Measurements from ENCODE around the gene SDHB.

SDHB gene

GRCh38 chr1:17027900-17028299 lies 25.9 kb downstream of the SDHB start:
- H3K36me3 ChIP-seq (ENCODE audit: insufficient read depth, insufficient read length, low read length): peaks cover 76% of the 10 kb centered on the region
- H3K9ac ChIP-seq (ENCODE audit: insufficient read length, low read depth): no peak overlapping the region
- H3K4me3 ChIP-seq (ENCODE audit: insufficient read length, low read depth): no peak overlapping the region
- no peaks in the 10 kb centered on the region for H3K4me1 ChIP-seq (ENCODE audit: insufficient read depth, insufficient read length)
- no peak for DNase-seq (ENCODE audit: low read depth, low spot score)
- no peak for TF ChIP-seq YY1 (IDR thresholded peaks at IDR 0.05; ENCODE audit: insufficient read depth, insufficient read length)
- no peak for TF ChIP-seq SUZ12 (IDR thresholded peaks at IDR 0.05; ENCODE audit: extremely low read depth, insufficient read depth, insufficient read length)
- TF ChIP-seq ZNF274 (IDR thresholded peaks at IDR 0.05; ENCODE audit: low read depth, low read length): no peak
- H3K9me3 ChIP-seq (ENCODE audit: insufficient read depth, low read length): no peaks in the 10 kb centered on the region
- H3K27me3 ChIP-seq (ENCODE audit: insufficient read depth, insufficient read length): no peaks in the 10 kb centered on the region

- H3K4me1 ChIP-seq (ENCODE audit: insufficient read depth, insufficient read length): no peaks in the 10 kb centered on the region
- peaks cover 76% of the 10 kb centered on the region for H3K36me3 ChIP-seq (ENCODE audit: insufficient read depth, insufficient read length, low read length)
- DNase-seq (ENCODE audit: low read depth, low spot score): no peak
Measured at GRCh38 chr1:17027403-17027802, 26.4 kb downstream of the SDHB start.

GRCh38 chr1:17024721-17025120 lies 29.1 kb downstream of the SDHB start:
- TF ChIP-seq YY1 (IDR thresholded peaks at IDR 0.05; ENCODE audit: insufficient read depth, insufficient read length): no peak
- Histone ChIP-seq H3K4me1 (ENCODE audit: insufficient read depth, insufficient read length) (no peaks in the 10 kb centered on the region), H3K36me3 (ENCODE audit: insufficient read depth, insufficient read length, low read length) (peaks cover 88% of the 10 kb centered on the region), H3K9me3 (ENCODE audit: insufficient read depth, low read length) (no peaks in the 10 kb centered on the region), H3K9ac (ENCODE audit: insufficient read length, low read depth) (no peak overlapping the region), H3K4me3 (ENCODE audit: insufficient read length, low read depth) (no peak overlapping the region), H3K27me3 (ENCODE audit: insufficient read depth, insufficient read length) (no peaks in the 10 kb centered on the region)
- DNase-seq (ENCODE audit: low read depth, low spot score): no peak

More at GRCh38 chr1:17027403-17027802, 26.4 kb downstream of the SDHB start:
- TF ChIP-seq SUZ12 (IDR thresholded peaks at IDR 0.05; ENCODE audit: extremely low read depth, insufficient read depth, insufficient read length) (no peak), ZNF274 (IDR thresholded peaks at IDR 0.05; ENCODE audit: low read depth, low read length) (no peak), YY1 (IDR thresholded peaks at IDR 0.05; ENCODE audit: insufficient read depth, insufficient read length) (no peak)
- Histone ChIP-seq H3K27me3 (ENCODE audit: insufficient read depth, insufficient read length) (no peaks in the 10 kb centered on the region), H3K9me3 (ENCODE audit: insufficient read depth, low read length) (no peaks in the 10 kb centered on the region), H3K9ac (ENCODE audit: insufficient read length, low read depth) (no peak overlapping the region), H3K4me3 (ENCODE audit: insufficient read length, low read depth) (no peak overlapping the region)

DNA sequence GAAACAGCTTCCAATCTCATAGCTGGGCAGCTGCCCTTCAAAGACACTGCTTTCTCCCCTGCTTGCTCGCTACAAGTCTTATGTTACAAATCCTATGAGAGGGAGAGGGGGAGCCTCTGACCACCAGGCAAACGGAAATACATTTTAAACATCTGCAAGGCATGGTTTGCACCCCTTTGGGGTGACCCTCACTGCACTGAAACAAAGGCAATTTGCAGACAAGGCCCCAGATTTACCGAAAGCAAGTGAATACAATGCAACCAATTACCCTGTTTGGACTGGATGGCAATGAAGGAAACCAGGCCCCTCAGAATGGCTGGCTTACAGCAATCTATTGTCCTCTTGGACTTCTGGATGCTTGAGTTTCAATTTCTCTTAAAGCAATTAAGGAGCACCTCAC lies 30.3 kb downstream of the SDHB start:
- peaks cover 89% of the 10 kb centered on the region for H3K36me3 ChIP-seq (ENCODE audit: insufficient read depth, insufficient read length, low read length)
- no peaks in the 10 kb centered on the region for H3K4me1 ChIP-seq (ENCODE audit: insufficient read depth, insufficient read length)
- no peak overlapping the region for H3K9ac ChIP-seq (ENCODE audit: insufficient read length, low read depth)
- H3K4me3 ChIP-seq (ENCODE audit: insufficient read length, low read depth): no peak overlapping the region
- no peaks in the 10 kb centered on the region for H3K27me3 ChIP-seq (ENCODE audit: insufficient read depth, insufficient read length)
- DNase-seq (ENCODE audit: low read depth, low spot score): no peak
- no peak for TF ChIP-seq ZNF274 (IDR thresholded peaks at IDR 0.05; ENCODE audit: low read depth, low read length)
- no peak for TF ChIP-seq YY1 (IDR thresholded peaks at IDR 0.05; ENCODE audit: insufficient read depth, insufficient read length)
- TF ChIP-seq SUZ12 (IDR thresholded peaks at IDR 0.05; ENCODE audit: extremely low read depth, insufficient read depth, insufficient read length): no peak
- H3K9me3 ChIP-seq (ENCODE audit: insufficient read depth, low read length): no peaks in the 10 kb centered on the region

GRCh38 chr1:17023102-17023501 lies 30.7 kb downstream of the SDHB start:
- DNase-seq (ENCODE audit: low read depth, low spot score): no peak
- Histone ChIP-seq H3K27me3 (ENCODE audit: insufficient read depth, insufficient read length) (no peaks in the 10 kb centered on the region), H3K9me3 (ENCODE audit: insufficient read depth, low read length) (no peaks in the 10 kb centered on the region), H3K36me3 (ENCODE audit: insufficient read depth, insufficient read length, low read length) (peaks cover 89% of the 10 kb centered on the region), H3K9ac (ENCODE audit: insufficient read length, low read depth) (no peak overlapping the region), H3K4me3 (ENCODE audit: insufficient read length, low read depth) (no peak overlapping the region), H3K4me1 (ENCODE audit: insufficient read depth, insufficient read length) (no peaks in the 10 kb centered on the region)
- TF ChIP-seq ZNF274 (IDR thresholded peaks at IDR 0.05; ENCODE audit: low read depth, low read length): no peak
- no peak for TF ChIP-seq YY1 (IDR thresholded peaks at IDR 0.05; ENCODE audit: insufficient read depth, insufficient read length)
- TF ChIP-seq SUZ12 (IDR thresholded peaks at IDR 0.05; ENCODE audit: extremely low read depth, insufficient read depth, insufficient read length): no peak

- H3K9ac ChIP-seq (ENCODE audit: insufficient read length, low read depth): no peak overlapping the region
- H3K9me3 ChIP-seq (ENCODE audit: insufficient read depth, low read length): no peaks in the 10 kb centered on the region
- no peaks in the 10 kb centered on the region for H3K27me3 ChIP-seq (ENCODE audit: insufficient read depth, insufficient read length)
- no peaks in the 10 kb centered on the region for H3K4me1 ChIP-seq (ENCODE audit: insufficient read depth, insufficient read length)
- H3K36me3 ChIP-seq (ENCODE audit: insufficient read depth, insufficient read length, low read length): peaks cover 84% of the 10 kb centered on the region
- H3K4me3 ChIP-seq (ENCODE audit: insufficient read length, low read depth): no peak overlapping the region
- no peak for TF ChIP-seq YY1 (IDR thresholded peaks at IDR 0.05; ENCODE audit: insufficient read depth, insufficient read length)
- no peak for TF ChIP-seq SUZ12 (IDR thresholded peaks at IDR 0.05; ENCODE audit: extremely low read depth, insufficient read depth, insufficient read length)
- no peak for TF ChIP-seq ZNF274 (IDR thresholded peaks at IDR 0.05; ENCODE audit: low read depth, low read length)
- DNase-seq (ENCODE audit: low read depth, low spot score): no peak
Measured at GRCh38 chr1:17021896-17022295, 31.9 kb downstream of the SDHB start.

DNA sequence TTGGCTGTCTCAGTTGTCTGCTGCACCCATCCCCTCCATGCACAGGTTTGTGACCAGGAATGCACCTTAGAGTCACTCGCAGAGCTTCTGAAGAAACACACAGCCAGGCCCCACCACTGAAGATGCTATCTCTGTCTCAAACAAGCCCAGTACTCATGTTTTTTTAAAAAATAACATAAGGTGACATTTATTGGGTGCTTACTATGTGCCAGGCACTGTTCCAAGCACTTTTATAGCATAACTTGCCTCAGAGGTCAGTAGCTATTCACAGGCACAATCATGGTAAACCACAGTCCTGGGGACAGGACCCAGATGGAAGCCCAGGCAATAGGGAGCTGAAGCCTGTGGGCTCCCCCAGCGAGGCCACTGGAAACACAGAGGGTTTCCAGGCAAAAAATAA lies 33.3 kb downstream of the SDHB start:
- Histone ChIP-seq H3K9ac (ENCODE audit: insufficient read length, low read depth) (no peak overlapping the region), H3K27me3 (ENCODE audit: insufficient read depth, insufficient read length) (no peaks in the 10 kb centered on the region), H3K9me3 (ENCODE audit: insufficient read depth, low read length) (no peaks in the 10 kb centered on the region), H3K4me3 (ENCODE audit: insufficient read length, low read depth) (no peak overlapping the region), H3K36me3 (ENCODE audit: insufficient read depth, insufficient read length, low read length) (peaks cover 72% of the 10 kb centered on the region), H3K4me1 (ENCODE audit: insufficient read depth, insufficient read length) (no peaks in the 10 kb centered on the region)
- TF ChIP-seq SUZ12 (IDR thresholded peaks at IDR 0.05; ENCODE audit: extremely low read depth, insufficient read depth, insufficient read length) (no peak), YY1 (IDR thresholded peaks at IDR 0.05; ENCODE audit: insufficient read depth, insufficient read length) (no peak), ZNF274 (IDR thresholded peaks at IDR 0.05; ENCODE audit: low read depth, low read length) (no peak)
- no peak for DNase-seq (ENCODE audit: low read depth, low spot score)

DNA sequence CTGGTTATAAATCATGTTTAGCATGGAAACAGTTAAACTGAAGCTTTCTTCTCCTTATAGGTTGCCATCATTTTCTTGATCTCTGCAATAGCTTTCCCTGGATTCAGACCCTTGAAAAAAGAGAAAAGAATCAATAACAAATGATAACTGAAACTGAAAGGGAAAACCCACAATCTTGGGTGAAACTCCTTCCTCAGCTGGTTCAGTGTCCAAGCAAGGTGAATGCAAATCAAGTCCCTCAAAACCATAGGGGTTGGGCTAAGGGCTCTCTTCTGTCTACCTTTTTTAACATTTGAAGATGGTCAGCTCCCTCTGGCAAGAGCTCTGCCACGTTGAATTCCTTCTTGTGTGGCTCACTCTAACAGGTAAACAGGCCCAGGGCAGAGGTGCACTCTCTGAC lies 35.0 kb downstream of the SDHB start:
- Histone ChIP-seq H3K9me3 (ENCODE audit: insufficient read depth, low read length) (no peaks in the 10 kb centered on the region), H3K4me3 (ENCODE audit: insufficient read length, low read depth) (no peak overlapping the region), H3K27me3 (ENCODE audit: insufficient read depth, insufficient read length) (no peaks in the 10 kb centered on the region), H3K36me3 (ENCODE audit: insufficient read depth, insufficient read length, low read length) (peaks cover 60% of the 10 kb centered on the region), H3K4me1 (ENCODE audit: insufficient read depth, insufficient read length) (peaks cover 5% of the 10 kb centered on the region), H3K9ac (ENCODE audit: insufficient read length, low read depth) (no peak overlapping the region)
- DNase-seq (ENCODE audit: low read depth, low spot score): no peak
- no peak for TF ChIP-seq YY1 (IDR thresholded peaks at IDR 0.05; ENCODE audit: insufficient read depth, insufficient read length)
- no peak for TF ChIP-seq ZNF274 (IDR thresholded peaks at IDR 0.05; ENCODE audit: low read depth, low read length)
- TF ChIP-seq SUZ12 (IDR thresholded peaks at IDR 0.05; ENCODE audit: extremely low read depth, insufficient read depth, insufficient read length): no peak
